Uterus (tissue), 2 donors: ENCODE results near the gene BLACAT1.
"Not testable (repeated sequence)": the region's sequence is repeated elsewhere in the genome, so short reads cannot be mapped to it uniquely, and the experiment has no call there.

Experiments used
- CTCF ChIP-seq, 4 experiments: fragments of 200-600 bp in 2 of 4; fragments of 450-650 bp in 2 of 4; sonication (generic) in 2 of 4; IDR thresholded peaks; one replicate each; pipeline ENCODE4 v1.5.1; 2016 to 2019; ENCODE audit warnings: antibody characterized with exemption in 4 of 4, mild to moderate bottlenecking in 2 of 4, moderate library complexity in 1 of 4
- POLR2A ChIP-seq, 2 donors: fragments of 450-650 bp; IDR thresholded peaks; one replicate each; pipeline ENCODE4 v1.6.1; 2016; ENCODE audit warnings: antibody characterized with exemption in 2 of 2, mild to moderate bottlenecking in 1 of 2, moderate library complexity in 1 of 2

DNA sequence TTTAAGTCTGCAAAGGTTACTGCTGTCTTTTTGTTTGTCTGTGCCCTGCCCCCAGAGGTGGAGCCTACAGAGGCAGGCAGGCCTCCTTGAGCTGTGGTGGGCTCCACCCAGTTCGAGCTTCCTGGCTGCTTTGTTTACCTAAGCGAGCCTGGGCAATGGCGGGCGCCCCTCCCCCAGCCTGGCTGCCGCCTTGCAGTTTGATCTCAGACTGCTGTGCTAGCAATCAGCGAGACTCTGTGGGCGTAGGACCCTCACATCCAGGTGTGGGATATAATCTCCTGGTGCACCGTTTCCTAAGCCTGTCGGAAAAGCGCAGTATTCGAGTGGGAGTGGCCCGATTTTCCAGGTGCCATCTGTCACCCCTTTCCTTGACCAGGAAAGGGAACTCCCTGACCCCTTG lies 49.6 kb downstream of the BLACAT1 start:
- not testable (repeated sequence) for TF ChIP-seq CTCF, POLR2A (IDR thresholded peaks at IDR 0.05)
